Ovary (tissue), 3 donors: Measurements from ENCODE around the gene CD14.

Source experiments
- EP300 ChIP-seq: sonication (generic); formaldehyde crosslinking; IDR thresholded peaks from one replicate; pipeline ENCODE4 v1.6.1; 2017; ENCODE audit warnings: antibody characterized with exemption
- TF ChIP-seq, protein P1 (sequence below), 3 donors: fragments of 450-650 bp in 2 of 3; fragments of 200-600 bp in 1 of 3; IDR thresholded peaks; one replicate each; pipeline versions ENCODE4 v1.5.1 to v1.8.0; 2016 to 2022; ENCODE audit warnings: antibody characterized with exemption in 3 of 3, mild to moderate bottlenecking in 1 of 3
- donor health status: DM: no; HTN: no; CAD: no.

DNA sequence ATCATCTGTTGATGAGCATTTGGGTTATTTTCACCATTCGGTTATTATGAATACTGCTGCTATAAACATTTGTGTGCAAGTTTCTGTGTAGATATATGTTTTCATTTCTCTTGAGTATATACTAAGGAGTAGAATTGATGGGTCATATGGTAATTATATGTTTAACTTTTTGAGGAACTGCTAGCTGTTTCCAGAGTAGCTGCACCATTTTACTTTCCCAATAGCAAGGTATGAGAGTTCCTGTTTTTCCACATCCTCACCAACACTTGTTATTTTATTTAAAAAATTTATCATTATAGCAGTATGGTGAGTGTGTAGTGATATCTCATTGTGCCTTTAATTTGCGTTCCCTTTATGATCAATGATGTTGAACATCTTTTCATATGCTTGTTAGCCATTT, 29.2 kb downstream of the CD14 start:
- TF ChIP-seq, protein P1, sequence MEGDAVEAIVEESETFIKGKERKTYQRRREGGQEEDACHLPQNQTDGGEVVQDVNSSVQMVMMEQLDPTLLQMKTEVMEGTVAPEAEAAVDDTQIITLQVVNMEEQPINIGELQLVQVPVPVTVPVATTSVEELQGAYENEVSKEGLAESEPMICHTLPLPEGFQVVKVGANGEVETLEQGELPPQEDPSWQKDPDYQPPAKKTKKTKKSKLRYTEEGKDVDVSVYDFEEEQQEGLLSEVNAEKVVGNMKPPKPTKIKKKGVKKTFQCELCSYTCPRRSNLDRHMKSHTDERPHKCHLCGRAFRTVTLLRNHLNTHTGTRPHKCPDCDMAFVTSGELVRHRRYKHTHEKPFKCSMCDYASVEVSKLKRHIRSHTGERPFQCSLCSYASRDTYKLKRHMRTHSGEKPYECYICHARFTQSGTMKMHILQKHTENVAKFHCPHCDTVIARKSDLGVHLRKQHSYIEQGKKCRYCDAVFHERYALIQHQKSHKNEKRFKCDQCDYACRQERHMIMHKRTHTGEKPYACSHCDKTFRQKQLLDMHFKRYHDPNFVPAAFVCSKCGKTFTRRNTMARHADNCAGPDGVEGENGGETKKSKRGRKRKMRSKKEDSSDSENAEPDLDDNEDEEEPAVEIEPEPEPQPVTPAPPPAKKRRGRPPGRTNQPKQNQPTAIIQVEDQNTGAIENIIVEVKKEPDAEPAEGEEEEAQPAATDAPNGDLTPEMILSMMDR (IDR thresholded peaks at IDR 0.05), result no peak
- no peak for TF ChIP-seq EP300
